Tibial nerve (tissue), 4 donors: Measurements from ENCODE around the gene SLC25A18. TPM values are rescaled to one million over a fixed set of nuclear protein-coding genes. Genes with fewer than 3 reads are reported as not detected.

ENCODE experiments used
- DNase-seq, 2 donors: peaks; one replicate each; pipeline ENCODE4 v3.0.0-alpha.2; 2019; ENCODE audit warnings: low spot score in 2 of 2
- H3K27ac ChIP-seq, 4 donors: fragments of 200-600 bp; sonication (generic) in 3 of 4; one replicate each; pipeline ENCODE4 v1.5.1; 2017 to 2019; ENCODE audit warnings: mild to moderate bottlenecking in 1 of 4
- H3K27me3 ChIP-seq, 2 donors: fragments of 200-600 bp; sonication (generic) in 1 of 2; one replicate each; pipeline versions ENCODE4 v1.5.1 to v1.6.0; 2017 to 2019
- H3K36me3 ChIP-seq, 3 donors: fragments of 200-600 bp; sonication (generic); one replicate each; pipeline ENCODE4 v1.5.1; 2018 to 2019
- H3K4me1 ChIP-seq, 4 donors: fragments of 200-600 bp; sonication (generic) in 3 of 4; one replicate each; pipeline ENCODE4 v1.5.1; 2017 to 2019
- H3K4me3 ChIP-seq, 4 donors: fragments of 200-600 bp; sonication (generic) in 3 of 4; one replicate each; pipeline ENCODE4 v1.5.1; 2017 to 2019; ENCODE audit warnings: mild to moderate bottlenecking in 1 of 4, moderate library complexity in 1 of 4
- H3K9me3 ChIP-seq, 4 donors: fragments of 200-600 bp; sonication (generic) in 3 of 4; one replicate each; pipeline ENCODE4 v1.5.1; 2017 to 2019
- EP300 ChIP-seq, 2 donors: sonication (generic); formaldehyde crosslinking; IDR thresholded peaks; one replicate each; pipeline ENCODE4 v1.6.1; 2017; ENCODE audit warnings: antibody characterized with exemption in 2 of 2, mild to moderate bottlenecking in 1 of 2
- POLR2A ChIP-seq, 2 donors: fragments of 450-650 bp; IDR thresholded peaks; one replicate each; pipeline ENCODE4 v1.6.1; 2017; ENCODE audit warnings: antibody characterized with exemption in 2 of 2, mild to moderate bottlenecking in 2 of 2, moderate library complexity in 2 of 2
- WGBS, 2 donors: methylation state at CpG; one replicate each; pipeline ENCODE4 v1.1.5; 2018; 5-methylcytosine and 5-hydroxymethylcytosine counted together
- total RNA-seq, 4 donors: library from RNA; depleted of rRNA; stranded (reverse); fragments of >200 nt; gene quantifications; one replicate each; pipeline ENCODE4 v1.1.0, GENCODE V29; 2016
- TF ChIP-seq, protein P1 (sequence below), 5 experiments: fragments of 200-600 bp in 3 of 5; fragments of 450-650 bp in 2 of 5; sonication (generic) in 3 of 5; IDR thresholded peaks; one replicate each; pipeline ENCODE4 v1.5.1; 2016 to 2019; ENCODE audit warnings: antibody characterized with exemption in 5 of 5, mild to moderate bottlenecking in 3 of 5, moderate library complexity in 2 of 5

Gene SLC25A18
- total RNA-seq, 4 donors from 2014 or later = 2.2 to 5.9 (median 4.8) TPM

DNA sequence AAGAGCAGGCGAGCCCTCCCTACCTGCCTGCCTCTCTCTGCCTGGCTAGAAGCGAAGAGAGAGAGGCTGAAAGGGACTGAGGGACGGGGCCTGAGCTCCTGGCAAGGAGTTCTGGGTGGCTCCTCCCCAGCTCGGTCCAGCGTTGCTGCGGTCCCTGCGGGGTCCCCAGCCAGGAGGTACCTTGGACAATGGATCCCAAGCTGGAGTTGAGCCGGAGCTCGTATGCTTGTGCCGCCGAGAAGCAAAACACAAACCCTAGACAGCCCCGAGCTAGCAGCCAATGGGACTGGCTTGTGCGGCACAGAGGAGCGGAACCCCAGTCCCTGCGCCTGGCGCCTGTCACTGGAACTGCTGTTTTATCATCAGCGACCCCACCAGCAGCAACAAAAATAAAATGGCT, 18.3 kb downstream of the SLC25A18 start:
- DNase-seq = no peak
- WGBS, 2 donors = 86 to 87% methylated on average over 16 to 17 of the region's 17 CpGs
- H3K27ac ChIP-seq = no peak overlapping the region
- TF ChIP-seq POLR2A (IDR thresholded peaks at IDR 0.05) (no peak), EP300 (IDR thresholded peaks at IDR 0.05) (no peak)
- TF ChIP-seq, protein P1, sequence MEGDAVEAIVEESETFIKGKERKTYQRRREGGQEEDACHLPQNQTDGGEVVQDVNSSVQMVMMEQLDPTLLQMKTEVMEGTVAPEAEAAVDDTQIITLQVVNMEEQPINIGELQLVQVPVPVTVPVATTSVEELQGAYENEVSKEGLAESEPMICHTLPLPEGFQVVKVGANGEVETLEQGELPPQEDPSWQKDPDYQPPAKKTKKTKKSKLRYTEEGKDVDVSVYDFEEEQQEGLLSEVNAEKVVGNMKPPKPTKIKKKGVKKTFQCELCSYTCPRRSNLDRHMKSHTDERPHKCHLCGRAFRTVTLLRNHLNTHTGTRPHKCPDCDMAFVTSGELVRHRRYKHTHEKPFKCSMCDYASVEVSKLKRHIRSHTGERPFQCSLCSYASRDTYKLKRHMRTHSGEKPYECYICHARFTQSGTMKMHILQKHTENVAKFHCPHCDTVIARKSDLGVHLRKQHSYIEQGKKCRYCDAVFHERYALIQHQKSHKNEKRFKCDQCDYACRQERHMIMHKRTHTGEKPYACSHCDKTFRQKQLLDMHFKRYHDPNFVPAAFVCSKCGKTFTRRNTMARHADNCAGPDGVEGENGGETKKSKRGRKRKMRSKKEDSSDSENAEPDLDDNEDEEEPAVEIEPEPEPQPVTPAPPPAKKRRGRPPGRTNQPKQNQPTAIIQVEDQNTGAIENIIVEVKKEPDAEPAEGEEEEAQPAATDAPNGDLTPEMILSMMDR (IDR thresholded peaks at IDR 0.05) = no peak
- H3K4me3 ChIP-seq = no peak overlapping the region
- H3K9me3 ChIP-seq = no peaks in the 10 kb centered on the region
- peaks cover 0 to 10% (median 3%) of the 10 kb centered on the region in 4 donors for H3K4me1 ChIP-seq
- no peaks in the 10 kb centered on the region for H3K27me3 ChIP-seq
- no peaks in the 10 kb centered on the region for H3K36me3 ChIP-seq

DNA sequence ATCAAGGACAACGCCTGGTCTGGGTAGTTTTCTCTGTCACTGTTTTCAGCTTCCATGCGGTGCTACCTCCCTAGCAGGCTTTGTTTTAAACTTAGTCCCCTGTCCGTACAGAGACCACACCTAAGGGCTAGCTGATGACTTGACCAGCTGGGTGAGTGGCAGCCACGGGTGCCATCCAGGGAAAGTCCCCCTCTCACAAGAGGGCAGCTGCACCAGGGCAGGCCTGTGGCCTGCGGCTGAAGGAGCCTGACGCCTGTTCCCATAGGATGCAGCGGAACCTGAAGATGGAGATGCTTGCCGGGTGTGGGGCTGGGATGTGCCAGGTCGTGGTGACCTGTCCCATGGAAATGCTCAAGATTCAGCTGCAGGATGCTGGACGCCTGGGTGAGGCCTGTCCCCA, 19.9 kb downstream of the SLC25A18 start:
- Histone ChIP-seq H3K36me3 (no peaks in the 10 kb centered on the region), H3K4me3 (no peak overlapping the region), H3K27me3 (no peaks in the 10 kb centered on the region), H3K27ac (no peak overlapping the region), H3K4me1 (peaks cover 0 to 4% (median 0%) of the 10 kb centered on the region in 4 donors), H3K9me3 (no peaks in the 10 kb centered on the region)
- TF ChIP-seq EP300 (IDR thresholded peaks at IDR 0.05) = no peak
- DNase-seq = no peak
- 85 to 88% methylated on average over 7 to 10 of the region's 10 CpGs for WGBS, 2 donors

DNA sequence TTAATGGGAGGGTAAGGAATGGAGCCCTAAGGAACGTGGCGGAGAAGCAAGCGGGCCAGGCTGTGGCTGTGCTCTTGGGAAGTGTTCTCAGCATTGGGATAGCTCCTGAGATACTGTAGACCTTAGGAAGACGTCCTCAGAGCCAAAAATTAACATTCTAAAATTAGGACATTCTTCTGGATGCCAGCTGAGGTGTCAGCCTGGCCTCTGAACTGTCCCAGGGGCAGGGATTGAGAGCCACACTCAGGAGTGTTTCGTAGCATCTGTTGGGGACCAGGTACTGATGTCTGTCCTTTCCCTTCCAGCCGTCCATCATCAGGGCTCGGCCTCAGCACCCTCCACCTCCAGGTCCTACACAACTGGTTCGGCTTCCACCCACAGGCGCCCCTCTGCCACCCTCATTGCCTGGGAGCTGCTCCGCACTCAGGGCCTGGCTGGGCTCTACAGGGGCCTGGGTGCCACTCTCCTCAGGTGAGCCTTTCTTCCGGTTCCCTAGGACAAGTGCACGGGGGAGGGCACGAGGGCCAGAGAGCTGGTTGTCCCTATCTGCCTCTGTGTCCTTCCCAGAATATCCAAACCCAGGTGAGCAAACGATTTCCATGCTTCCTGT, 23.6 kb downstream of the SLC25A18 start:
- WGBS, 2 donors = 86 to 87% methylated on average over 12 to 14 of the region's 14 CpGs
- Histone ChIP-seq H3K27ac (no peak overlapping the region), H3K4me3 (no peak overlapping the region), H3K36me3 (peaks cover 0 to 31% (median 10%) of the 10 kb centered on the region in 3 donors), H3K27me3 (no peaks in the 10 kb centered on the region), H3K4me1 (no peaks in the 10 kb centered on the region), H3K9me3 (no peaks in the 10 kb centered on the region)
- TF ChIP-seq EP300 (IDR thresholded peaks at IDR 0.05) (no peak), POLR2A (IDR thresholded peaks at IDR 0.05) (no peak)
- TF ChIP-seq, protein P1 (IDR thresholded peaks at IDR 0.05) = no peak
- no peak for DNase-seq

DNA sequence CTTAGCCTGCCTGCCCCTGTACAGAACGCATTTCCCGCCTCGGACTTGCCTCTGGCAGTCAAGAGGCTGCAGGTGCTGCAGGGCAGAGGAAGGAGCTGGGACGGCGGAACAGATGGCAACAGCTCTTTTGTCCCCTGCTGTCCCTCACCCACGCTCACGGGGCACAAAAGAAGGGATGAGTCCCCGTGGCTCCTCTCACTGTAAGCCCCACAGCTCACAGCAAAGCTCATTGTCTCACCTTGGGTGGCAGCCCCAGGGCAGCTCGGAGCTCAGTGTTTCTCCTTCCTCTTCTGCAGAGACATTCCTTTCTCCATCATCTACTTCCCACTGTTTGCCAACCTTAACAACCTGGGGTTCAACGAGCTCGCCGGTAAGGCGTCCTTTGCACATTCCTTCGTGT, 24.3 kb downstream of the SLC25A18 start:
- H3K36me3 ChIP-seq = peaks cover 0 to 38% (median 17%) of the 10 kb centered on the region in 3 donors
- WGBS, 2 donors = 85 to 86% methylated on average over 14 of the region's 14 CpGs
- TF ChIP-seq, protein P1 (IDR thresholded peaks at IDR 0.05) = no peak
- no peak for TF ChIP-seq EP300 (IDR thresholded peaks at IDR 0.05)
- no peak for TF ChIP-seq POLR2A (IDR thresholded peaks at IDR 0.05)
- no peaks in the 10 kb centered on the region for H3K9me3 ChIP-seq
- H3K4me3 ChIP-seq = no peak overlapping the region
- H3K27me3 ChIP-seq = no peaks in the 10 kb centered on the region
- no peak for DNase-seq
- H3K4me1 ChIP-seq = no peaks in the 10 kb centered on the region
- no peak overlapping the region for H3K27ac ChIP-seq

DNA sequence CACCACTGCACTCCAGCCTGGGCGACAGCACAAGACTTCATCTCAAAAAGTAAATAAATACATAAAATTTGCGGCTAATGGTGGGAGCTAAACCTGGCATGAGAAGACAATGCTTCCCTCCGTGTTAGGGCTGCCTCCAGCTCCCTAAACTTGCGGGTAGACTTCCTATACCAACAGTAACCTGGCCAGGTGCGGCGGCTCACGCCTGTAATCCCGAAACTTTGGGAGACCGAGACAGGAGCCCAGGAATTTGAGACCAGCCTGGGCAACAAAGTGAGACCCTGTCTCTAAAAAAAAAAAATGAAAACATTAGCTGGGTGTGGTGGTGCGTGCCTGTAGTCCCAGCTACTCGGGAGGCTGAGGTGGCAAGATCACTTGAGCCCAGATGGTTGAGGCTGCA, 25.3 kb downstream of the SLC25A18 start:
- Histone ChIP-seq H3K27me3 (no peaks in the 10 kb centered on the region), H3K36me3 (peaks cover 3 to 47% (median 26%) of the 10 kb centered on the region in 3 donors), H3K4me1 (no peaks in the 10 kb centered on the region), H3K27ac (no peak overlapping the region), H3K4me3 (no peak overlapping the region), H3K9me3 (no peaks in the 10 kb centered on the region)
- WGBS, 2 donors = 93 to 94% methylated on average over 11 of the region's 11 CpGs
- no peak for DNase-seq
- no peak for TF ChIP-seq POLR2A (IDR thresholded peaks at IDR 0.05)
- TF ChIP-seq, protein P1 (IDR thresholded peaks at IDR 0.05) = no peak
- TF ChIP-seq EP300 (IDR thresholded peaks at IDR 0.05) = no peak
